Endothelial cell of umbilical vein (primary cell): Measurements from ENCODE around the gene SUFU. TPM values are rescaled to one million over a fixed set of nuclear protein-coding genes. Genes with fewer than 3 reads are reported as not detected.

ENCODE experiments used
- BruUV-seq: library from RNA; stranded (reverse); fragments of 400-500 nt; replicated peaks from 2 replicates; lab custom pipeline; 2021; lab: Mats Ljungman, UMichigan
- CTCF ChIA-PET: fragments of 300-600, 350-600 bp; sonication (Branson Sonifier 250); formaldehyde crosslinking; loops from one replicate; lab custom pipeline; 2021; ENCODE audit warnings: antibody characterized with exemption, inconsistent platforms; lab: Charles Lee
- POLR2A ChIA-PET: fragments of 300-600, 350-600 bp; sonication (Branson Sonifier 250); formaldehyde crosslinking; loops from one replicate; lab custom pipeline; 2021; ENCODE audit warnings: antibody characterized with exemption, inconsistent platforms; lab: Charles Lee
- DNase-seq: peaks from one replicate; pipeline ENCODE4 v3.0.0-alpha.2; 2011; ENCODE audit warnings: low read depth, low spot score
- FAIRE-seq: peaks from 2 replicates; lab custom pipeline; 2011; peaks lifted over from hg19 to GRCh38; lab: Jason Lieb, UNC
- H2AFZ ChIP-seq: 2 replicates; pipeline ENCODE4 v1.6.0; 2012; ENCODE audit warnings: low read depth, low read length, control low read depth, inconsistent platforms
- H3K27ac ChIP-seq: 2 replicates; pipeline ENCODE4 v1.5.1; 2011; ENCODE audit warnings: low read depth, mild to moderate bottlenecking, control low read depth, low read length, moderate library complexity; ENCODE audit not compliant: insufficient read depth
- H3K27me3 ChIP-seq, 2 experiments: 2 replicates each; pipeline versions ENCODE4 v1.6.0 to v1.6.1; 2011; ENCODE audit warnings: low read length in 2 of 2, mixed read lengths in 1 of 2; ENCODE audit not compliant: control insufficient read depth in 2 of 2, insufficient read depth in 2 of 2
- H3K36me3 ChIP-seq, 2 experiments: 2 replicates in 1 of 2; 3 replicates in 1 of 2; pipeline ENCODE4 v1.5.1; 2011; ENCODE audit warnings: low read length in 2 of 2, mild to moderate bottlenecking in 1 of 2, moderate library complexity in 1 of 2; ENCODE audit not compliant: control insufficient read depth in 2 of 2, insufficient read depth in 2 of 2; ENCODE audit errors: extremely low read depth in 1 of 2
- H3K4me1 ChIP-seq: 3 replicates; pipeline ENCODE4 v1.5.1; 2011; ENCODE audit warnings: mild to moderate bottlenecking, low read length; ENCODE audit not compliant: control insufficient read depth, insufficient read depth; ENCODE audit errors: extremely low read depth
- H3K4me2 ChIP-seq: 2 replicates; pipeline ENCODE4 v1.6.1; 2011; ENCODE audit warnings: low read length, control low read depth, mixed read lengths; ENCODE audit not compliant: insufficient read depth
- H3K4me3 ChIP-seq, 3 experiments: fragments of 200-600 bp in 1 of 3; sonication (generic), shearing (Covaris generic) in 1 of 3; replicated peaks in 1 of 3; 2 replicates each; pipeline ENCODE4 v1.5.1; 2011 to 2016; ENCODE audit warnings: control low read depth in 3 of 3, low read length in 3 of 3, mild to moderate bottlenecking in 2 of 3, inconsistent platforms in 1 of 3, low read depth in 1 of 3, moderate library complexity in 1 of 3; ENCODE audit not compliant: insufficient read depth in 1 of 3
- H3K79me2 ChIP-seq: 2 replicates; pipeline ENCODE4 v1.6.0; 2012; ENCODE audit warnings: low read length, inconsistent platforms; ENCODE audit not compliant: control insufficient read depth, insufficient read depth
- H3K9ac ChIP-seq: replicated peaks from 2 replicates; pipeline ENCODE3; 2011; ENCODE audit warnings: low read length, control low read depth; ENCODE audit not compliant: insufficient read depth; ENCODE audit errors: extremely low read depth
- H3K9me1 ChIP-seq: replicated peaks from 3 replicates; pipeline ENCODE4 v1.6.0; 2011; ENCODE audit warnings: mild to moderate bottlenecking, low read length; ENCODE audit not compliant: control insufficient read depth, insufficient read depth; ENCODE audit errors: extremely low read depth
- H3K9me3 ChIP-seq: replicated peaks from 2 replicates; pipeline ENCODE4 v1.5.1; 2012; ENCODE audit warnings: low read length, inconsistent platforms; ENCODE audit not compliant: control insufficient read depth, insufficient read depth
- H4K20me1 ChIP-seq: replicated peaks from 2 replicates; pipeline ENCODE3; 2011; ENCODE audit warnings: mild to moderate bottlenecking, low read length; ENCODE audit not compliant: control insufficient read depth, insufficient read depth; ENCODE audit errors: extremely low read depth
- EZH2 ChIP-seq: IDR thresholded peaks from 2 replicates; pipeline ENCODE4 v1.6.1; 2012; ENCODE audit warnings: borderline replicate concordance, low read depth, mild to moderate bottlenecking, moderate library complexity, low read length, inconsistent platforms; ENCODE audit not compliant: severe bottlenecking
- FOS ChIP-seq: IDR thresholded peaks from 2 replicates; pipeline ENCODE4 v1.6.1; 2011; ENCODE audit warnings: mild to moderate bottlenecking, low read length, moderate library complexity, borderline replicate concordance; ENCODE audit not compliant: insufficient read depth
- GATA2 ChIP-seq: IDR thresholded peaks from 2 replicates; pipeline ENCODE4 v1.7.0; 2011; ENCODE audit warnings: low read depth, mild to moderate bottlenecking, moderate library complexity, mixed read lengths, low read length; ENCODE audit not compliant: insufficient read length, insufficient read depth
- JUN ChIP-seq: IDR thresholded peaks from 2 replicates; pipeline ENCODE4 v1.6.1; 2011; ENCODE audit warnings: borderline replicate concordance, low read depth; ENCODE audit not compliant: insufficient read length, insufficient read depth
- MYC ChIP-seq: IDR thresholded peaks from one replicate; pipeline ENCODE4 v1.6.1; 2011; ENCODE audit warnings: mild to moderate bottlenecking, low read depth, low read length
- POLR2A ChIP-seq: IDR thresholded peaks from 2 replicates; pipeline ENCODE4 v1.6.1; 2012; ENCODE audit warnings: low read depth, mild to moderate bottlenecking, control low read depth, low read length
- POLR2AphosphoS5 ChIP-seq: IDR thresholded peaks from 2 replicates; pipeline ENCODE4 v1.6.1; 2012; ENCODE audit warnings: low read depth, mild to moderate bottlenecking, control low read depth, low read length, moderate library complexity; ENCODE audit not compliant: insufficient read depth
- dilution Hi-C: fragments of 300-500 bp; cut with MboI; formaldehyde crosslinking; loops from one replicate; pipeline ENCODE4 v1.15.0; 2019; ENCODE audit warnings: low sequenced_read_pairs; ENCODE audit not compliant: extremely low pct_ligation_motif_present
- intact Hi-C: fragments of 100-400 bp; cut with micrococcal nuclease; formaldehyde crosslinking; loops from one replicate; pipeline ENCODE4 v1.10.0; 2022
- polyA plus RNA-seq, 4 experiments: library from polyadenylated mRNA; depleted of rRNA in 3 of 4; stranded (reverse) in 3 of 4; unstranded in 1 of 4; fragments of >200 nt; gene quantifications; 2 replicates each; pipeline versions ENCODE4 v1.2.1 to v1.2.3, GENCODE V29; 2011 to 2012; ENCODE audit warnings: missing spikeins in 1 of 4
- total RNA-seq: library from RNA; stranded (reverse); gene quantifications from 2 replicates; pipeline ENCODE4 v1.2.3, GENCODE V29; 2021
- TF ChIP-seq, protein P1 (sequence below), 2 donors: IDR thresholded peaks; 1 replicate in 1 of 2; 2 replicates in 1 of 2; pipeline ENCODE4 v1.5.1; 2011; ENCODE audit warnings: low read length in 2 of 2, mild to moderate bottlenecking in 2 of 2, moderate library complexity in 2 of 2, control low read depth in 1 of 2, inconsistent platforms in 1 of 2, low read depth in 1 of 2; ENCODE audit not compliant: insufficient read depth in 1 of 2; ENCODE audit errors: extremely low read depth in 1 of 2
- TF ChIP-seq, protein P2 (sequence below): IDR thresholded peaks from 2 replicates; pipeline ENCODE4 v1.6.1; 2011; ENCODE audit not compliant: insufficient read depth, insufficient read length

The SUFU gene
- total and polyA plus RNA-seq, 2 donors (not counting 3 experiments of a cell fraction or from before 2014, with no cell fraction given), result 10.1 to 16.3 TPM

DNA sequence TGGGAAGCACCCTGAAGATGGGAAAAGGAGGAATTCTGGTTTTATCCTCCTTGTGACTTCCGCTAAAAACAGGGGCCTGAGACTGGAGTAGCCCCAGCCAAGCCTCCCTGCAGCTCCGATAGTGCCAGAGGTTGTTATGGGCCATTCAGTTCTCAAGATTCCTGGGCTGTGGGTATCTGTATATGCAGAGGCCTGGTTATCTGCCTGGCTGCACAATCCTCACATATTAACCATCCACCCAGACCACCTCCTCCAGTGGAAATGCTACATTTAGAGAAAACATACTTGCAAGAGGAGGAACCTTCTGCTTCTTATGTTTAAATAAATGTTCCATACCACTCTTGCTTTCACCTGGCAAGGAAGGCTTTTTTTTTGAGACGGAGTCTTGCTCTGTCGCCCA lies 175.8 kb downstream of the SUFU start:
- H4K20me1 ChIP-seq, result no peaks in the 10 kb centered on the region
- intact Hi-C loops (loop anchor here (1.0 to 2.0 kb wide), 2 partner anchors 33 to 222 kb away; no protein-coding TSS in a partner anchor), dilution Hi-C loops (no loop called here)
- H3K9me1 ChIP-seq, result no peaks in the 10 kb centered on the region
- no peak overlapping the region for H3K27ac ChIP-seq
- no peaks in the 10 kb centered on the region for H3K36me3 ChIP-seq
- no TSS peak for BruUV-seq
- no peak for DNase-seq
- H3K27me3 ChIP-seq, result no peaks in the 10 kb centered on the region
- ChIA-PET CTCF (interaction anchor here (0.7 to 8.1 kb wide), 15 partner anchors 9 to 226 kb away, joined by 3 to 75 read pairs (median 6); partner anchors contain the start of gene ARL3), POLR2A (interaction anchor here (0.6 kb wide), 1 partner anchor 137 kb away, joined by 6 read pairs; no protein-coding TSS in a partner anchor)
- TF ChIP-seq POLR2A (no peak), MYC (no peak), JUN (no peak)
- TF ChIP-seq, protein P1, sequence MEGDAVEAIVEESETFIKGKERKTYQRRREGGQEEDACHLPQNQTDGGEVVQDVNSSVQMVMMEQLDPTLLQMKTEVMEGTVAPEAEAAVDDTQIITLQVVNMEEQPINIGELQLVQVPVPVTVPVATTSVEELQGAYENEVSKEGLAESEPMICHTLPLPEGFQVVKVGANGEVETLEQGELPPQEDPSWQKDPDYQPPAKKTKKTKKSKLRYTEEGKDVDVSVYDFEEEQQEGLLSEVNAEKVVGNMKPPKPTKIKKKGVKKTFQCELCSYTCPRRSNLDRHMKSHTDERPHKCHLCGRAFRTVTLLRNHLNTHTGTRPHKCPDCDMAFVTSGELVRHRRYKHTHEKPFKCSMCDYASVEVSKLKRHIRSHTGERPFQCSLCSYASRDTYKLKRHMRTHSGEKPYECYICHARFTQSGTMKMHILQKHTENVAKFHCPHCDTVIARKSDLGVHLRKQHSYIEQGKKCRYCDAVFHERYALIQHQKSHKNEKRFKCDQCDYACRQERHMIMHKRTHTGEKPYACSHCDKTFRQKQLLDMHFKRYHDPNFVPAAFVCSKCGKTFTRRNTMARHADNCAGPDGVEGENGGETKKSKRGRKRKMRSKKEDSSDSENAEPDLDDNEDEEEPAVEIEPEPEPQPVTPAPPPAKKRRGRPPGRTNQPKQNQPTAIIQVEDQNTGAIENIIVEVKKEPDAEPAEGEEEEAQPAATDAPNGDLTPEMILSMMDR (IDR thresholded peaks at IDR 0.05; ENCODE audit: extremely low read depth in 1 of 2, insufficient read depth in 1 of 2, low read depth in 1 of 2, low read length in 2 of 2), result no peak
- TF ChIP-seq, protein P2, sequence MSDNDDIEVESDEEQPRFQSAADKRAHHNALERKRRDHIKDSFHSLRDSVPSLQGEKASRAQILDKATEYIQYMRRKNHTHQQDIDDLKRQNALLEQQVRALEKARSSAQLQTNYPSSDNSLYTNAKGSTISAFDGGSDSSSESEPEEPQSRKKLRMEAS, result no peak
- no peak overlapping the region for H3K9ac ChIP-seq
- H2AFZ ChIP-seq, result no peak overlapping the region
- no peak overlapping the region for H3K4me2 ChIP-seq
- no peak overlapping the region for H3K4me3 ChIP-seq
- FAIRE-seq, result no peak
- no peaks in the 10 kb centered on the region for H3K4me1 ChIP-seq
- no peaks in the 10 kb centered on the region for H3K9me3 ChIP-seq
- H3K79me2 ChIP-seq, result no peaks in the 10 kb centered on the region

DNA sequence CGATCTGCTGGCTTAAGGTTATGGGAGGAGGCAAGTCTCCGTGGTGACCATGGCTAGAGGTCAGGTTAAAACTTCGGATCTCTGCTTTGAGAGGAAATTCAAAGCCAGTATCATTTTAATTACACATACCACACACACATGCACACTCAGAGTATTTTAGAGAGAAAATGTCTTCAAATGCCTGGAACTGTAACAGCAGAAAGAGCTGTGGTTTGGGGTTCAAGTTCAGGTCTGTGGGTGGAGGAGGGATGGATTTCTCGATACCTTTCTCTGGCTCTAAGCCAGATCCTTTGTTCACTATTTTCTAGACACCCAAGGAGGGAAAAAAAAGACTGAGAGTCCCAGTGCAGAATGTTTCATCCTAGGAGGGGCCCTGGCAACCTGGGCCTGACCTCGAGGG lies 177.9 kb downstream of the SUFU start:
- CTCF ChIA-PET, result no interaction called here
- Histone ChIP-seq H2AFZ (no peak overlapping the region), H3K27ac (no peak overlapping the region), H3K36me3 (peaks cover 0 to 5% of the 10 kb centered on the region in 2 experiments), H3K27me3 (no peaks in the 10 kb centered on the region), H3K79me2 (no peaks in the 10 kb centered on the region), H3K9me1 (no peaks in the 10 kb centered on the region), H3K4me2 (no peak overlapping the region), H3K9me3 (no peaks in the 10 kb centered on the region), H3K4me3 (no peak overlapping the region), H3K4me1 (no peaks in the 10 kb centered on the region), H4K20me1 (no peaks in the 10 kb centered on the region), H3K9ac (no peak overlapping the region)
- POLR2A ChIA-PET, result interaction anchor here (0.7 kb wide), 1 partner anchor 12 kb away, joined by 4 read pairs; no protein-coding TSS in a partner anchor
- DNase-seq, result no peak
- intact Hi-C loops, result no loop called here
- no peak for FAIRE-seq
- dilution Hi-C loops, result no loop called here
- BruUV-seq, result no TSS peak
- TF ChIP-seq EZH2 (no peak), MYC (no peak), POLR2A (no peak), POLR2AphosphoS5 (no peak), GATA2 (no peak), FOS (no peak), JUN (no peak)
- TF ChIP-seq, protein P2, result no peak
- TF ChIP-seq, protein P1 (IDR thresholded peaks at IDR 0.05; ENCODE audit: extremely low read depth in 1 of 2, insufficient read depth in 1 of 2, low read depth in 1 of 2, low read length in 2 of 2), result no peak
